Mucosa of stomach (tissue), 1 donor: ENCODE measurements around the gene PYY.

Experiments
- H3K27me3 ChIP-seq: one replicate; pipeline ENCODE4 v1.7.0; 2013; ENCODE audit warnings: mild to moderate bottlenecking, low read length; ENCODE audit not compliant: control insufficient read depth, insufficient read depth
- H3K36me3 ChIP-seq: one replicate; pipeline ENCODE4 v1.7.0; 2013; ENCODE audit warnings: low read length; ENCODE audit not compliant: control insufficient read depth, insufficient read depth
- H3K4me1 ChIP-seq: one replicate; pipeline ENCODE4 v1.7.0; 2013; ENCODE audit warnings: mild to moderate bottlenecking, low read length; ENCODE audit not compliant: control insufficient read depth, insufficient read depth
- H3K4me3 ChIP-seq: one replicate; pipeline ENCODE4 v1.7.0; 2013; ENCODE audit warnings: low read length
- H3K9ac ChIP-seq: one replicate; pipeline ENCODE4 v1.7.0; 2013; ENCODE audit warnings: mild to moderate bottlenecking, low read length, moderate library complexity
- H3K9me3 ChIP-seq: one replicate; pipeline ENCODE4 v1.7.0; 2013; ENCODE audit warnings: mild to moderate bottlenecking, low read length, moderate library complexity; ENCODE audit not compliant: control insufficient read depth
- donor health status: Pancreatic carcinoma.

The PYY gene

GRCh38 chr17:43988301-43988700 is 34.6 kb upstream of the PYY start:
- Histone ChIP-seq H3K27me3 (peaks cover 45% of the 10 kb centered on the region), H3K9ac (no peak overlapping the region), H3K4me3 (no peak overlapping the region)

GRCh38 chr17:43987131-43988021 is 33.6 kb upstream of the PYY start:
- no peak overlapping the region for H3K4me3 ChIP-seq
- H3K27me3 ChIP-seq = peaks cover 54% of the 10 kb centered on the region
- no peaks in the 10 kb centered on the region for H3K9me3 ChIP-seq
- no peak overlapping the region for H3K9ac ChIP-seq
- peaks cover 22% of the 10 kb centered on the region for H3K4me1 ChIP-seq
- H3K36me3 ChIP-seq = no peaks in the 10 kb centered on the region

More at GRCh38 chr17:43988301-43988700, 34.6 kb upstream of the PYY start:
- Histone ChIP-seq H3K9me3 (no peaks in the 10 kb centered on the region), H3K36me3 (no peaks in the 10 kb centered on the region), H3K4me1 (peaks cover 14% of the 10 kb centered on the region)

- Histone ChIP-seq H3K36me3 (no peaks in the 10 kb centered on the region), H3K4me3 (no peak overlapping the region), H3K9me3 (no peaks in the 10 kb centered on the region), H3K9ac (no peak overlapping the region), H3K27me3 (peaks cover 63% of the 10 kb centered on the region), H3K4me1 (peaks cover 22% of the 10 kb centered on the region)
Observed at GRCh38 chr17:43986225-43986981, 32.7 kb upstream of the PYY start.

- Histone ChIP-seq H3K4me1 (peaks cover 22% of the 10 kb centered on the region), H3K4me3 (no peak overlapping the region), H3K36me3 (no peaks in the 10 kb centered on the region), H3K9me3 (no peaks in the 10 kb centered on the region), H3K9ac (peak overlapping the region; percentile 12), H3K27me3 (peaks cover 75% of the 10 kb centered on the region)
Observed at GRCh38 chr17:43984521-43984920, 30.8 kb upstream of the PYY start.

GRCh38 chr17:43983515-43984411 is 30.0 kb upstream of the PYY start:
- peaks cover 80% of the 10 kb centered on the region for H3K27me3 ChIP-seq
- H3K9ac ChIP-seq = peak overlapping the region; percentile 12
- no peaks in the 10 kb centered on the region for H3K36me3 ChIP-seq
- H3K9me3 ChIP-seq = no peaks in the 10 kb centered on the region
- H3K4me1 ChIP-seq = peaks cover 22% of the 10 kb centered on the region
- peak overlapping the region; percentile 19 for H3K4me3 ChIP-seq

- Histone ChIP-seq H3K4me1 (peaks cover 22% of the 10 kb centered on the region), H3K4me3 (peak overlapping the region; percentile 19), H3K36me3 (no peaks in the 10 kb centered on the region), H3K27me3 (peaks cover 81% of the 10 kb centered on the region), H3K9me3 (no peaks in the 10 kb centered on the region), H3K9ac (no peak overlapping the region)
Observed at GRCh38 chr17:43983196-43983514, 29.4 kb upstream of the PYY start.

DNA sequence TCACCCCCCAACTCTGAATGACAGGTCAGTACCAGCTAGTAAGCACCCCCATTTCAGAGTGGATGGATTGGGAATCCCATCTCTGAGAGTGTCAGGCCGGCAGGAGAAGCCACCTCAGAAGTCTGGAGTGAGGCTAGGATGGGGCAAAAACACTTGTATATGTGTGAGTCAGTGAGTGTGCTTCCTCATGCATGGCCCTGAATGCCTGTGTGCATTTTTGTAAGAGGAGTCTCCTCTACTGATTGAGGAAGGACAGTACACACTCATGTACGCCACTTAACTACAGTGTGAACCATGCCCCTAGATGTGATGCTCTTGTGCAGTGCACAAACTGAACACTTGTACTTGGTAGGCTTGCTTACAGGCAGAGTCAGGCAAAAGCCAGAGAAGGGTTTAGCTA is 28.4 kb upstream of the PYY start:
- Histone ChIP-seq H3K27me3 (peaks cover 81% of the 10 kb centered on the region), H3K36me3 (no peaks in the 10 kb centered on the region), H3K9ac (no peak overlapping the region)

DNA sequence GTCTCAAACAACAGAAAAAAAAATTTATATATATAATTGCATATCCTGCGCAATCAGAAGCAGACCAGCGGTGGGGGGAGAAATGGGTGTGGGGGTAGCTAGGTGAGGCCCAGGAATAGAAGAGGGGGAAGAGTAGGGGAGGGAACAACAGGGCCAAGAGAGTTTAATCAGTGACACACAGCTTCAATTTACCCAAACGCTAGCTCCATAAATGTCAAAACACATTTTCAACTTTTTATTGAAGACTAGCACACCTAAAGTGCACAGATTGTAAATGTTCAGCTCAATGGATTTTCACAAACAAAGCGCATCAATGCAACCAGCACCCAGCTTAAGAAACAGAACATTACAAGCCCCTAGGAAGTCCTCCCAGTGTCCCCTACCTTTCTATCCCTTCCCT is 25.9 kb upstream of the PYY start:
- no peak overlapping the region for H3K9ac ChIP-seq
- H3K27me3 ChIP-seq = peaks cover 71% of the 10 kb centered on the region
- H3K4me3 ChIP-seq = no peak overlapping the region
- no peaks in the 10 kb centered on the region for H3K9me3 ChIP-seq
- no peaks in the 10 kb centered on the region for H3K36me3 ChIP-seq
- H3K4me1 ChIP-seq = peaks cover 22% of the 10 kb centered on the region

More for the DNA sequence above, 28.4 kb upstream of the PYY start:
- H3K4me3 ChIP-seq = no peak overlapping the region
- peaks cover 22% of the 10 kb centered on the region for H3K4me1 ChIP-seq
- H3K9me3 ChIP-seq = no peaks in the 10 kb centered on the region

DNA sequence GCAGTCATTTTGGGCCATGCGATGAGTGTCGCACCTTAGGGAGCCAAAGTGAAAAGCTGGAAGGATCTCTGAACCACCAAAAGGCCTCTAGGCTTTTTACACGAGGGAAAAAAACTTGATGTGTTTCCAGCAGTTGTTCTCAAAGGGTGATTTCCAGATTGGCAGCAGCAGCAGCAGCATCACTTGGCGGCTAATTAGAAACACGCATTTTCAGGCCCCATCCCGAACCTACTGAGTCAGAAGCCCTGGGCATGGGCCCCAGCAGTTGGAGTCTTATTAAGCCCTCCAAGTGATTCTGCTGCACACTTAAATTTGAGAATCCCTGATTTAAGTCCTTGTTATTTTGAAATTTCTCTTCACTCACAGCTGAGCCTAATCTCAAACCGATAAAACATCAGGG is 25.3 kb upstream of the PYY start:
- H3K36me3 ChIP-seq = no peaks in the 10 kb centered on the region
- peaks cover 15% of the 10 kb centered on the region for H3K4me1 ChIP-seq
- no peaks in the 10 kb centered on the region for H3K9me3 ChIP-seq
- H3K27me3 ChIP-seq = peaks cover 72% of the 10 kb centered on the region
- no peak overlapping the region for H3K9ac ChIP-seq
- no peak overlapping the region for H3K4me3 ChIP-seq

GRCh38 chr17:43978078-43978477 is 24.3 kb upstream of the PYY start:
- H3K27me3 ChIP-seq = peaks cover 66% of the 10 kb centered on the region
- peaks cover 6% of the 10 kb centered on the region for H3K4me1 ChIP-seq
- no peak overlapping the region for H3K4me3 ChIP-seq
- no peaks in the 10 kb centered on the region for H3K9me3 ChIP-seq
- H3K9ac ChIP-seq = no peak overlapping the region
- no peaks in the 10 kb centered on the region for H3K36me3 ChIP-seq

GRCh38 chr17:43976963-43977837 is 23.5 kb upstream of the PYY start:
- no peak overlapping the region for H3K9ac ChIP-seq
- no peak overlapping the region for H3K4me3 ChIP-seq
- H3K9me3 ChIP-seq = no peaks in the 10 kb centered on the region
- peaks cover 57% of the 10 kb centered on the region for H3K27me3 ChIP-seq
- H3K36me3 ChIP-seq = no peaks in the 10 kb centered on the region
- H3K4me1 ChIP-seq = no peaks in the 10 kb centered on the region
